Suprapubic skin (tissue), 4 donors: Measurements from ENCODE around the gene OSGEPL1. TPM values are rescaled to one million over a fixed set of nuclear protein-coding genes. Genes with fewer than 3 reads are reported as not detected.
"Not testable (repeated sequence)": the region's sequence is repeated elsewhere in the genome, so short reads cannot be mapped to it uniquely, and the experiment has no call there.

Experiments
- DNase-seq, 2 donors: peaks; one replicate each; pipeline ENCODE4 v3.0.0-alpha.2; 2019; ENCODE audit warnings: low spot score in 2 of 2
- H3K27ac ChIP-seq: fragments of 200-600 bp; sonication (generic); one replicate; pipeline ENCODE4 v1.5.1; 2019
- H3K27me3 ChIP-seq: fragments of 200-600 bp; sonication (generic); one replicate; pipeline ENCODE4 v1.5.1; 2019
- H3K36me3 ChIP-seq: fragments of 200-600 bp; sonication (generic); one replicate; pipeline ENCODE4 v1.5.1; 2019
- H3K4me1 ChIP-seq: fragments of 200-600 bp; sonication (generic); one replicate; pipeline ENCODE4 v1.5.1; 2019
- H3K4me3 ChIP-seq: fragments of 200-600 bp; sonication (generic); one replicate; pipeline ENCODE4 v1.5.1; 2019; ENCODE audit warnings: mild to moderate bottlenecking
- H3K9me3 ChIP-seq: fragments of 200-600 bp; sonication (generic); one replicate; pipeline ENCODE4 v1.5.1; 2019
- EP300 ChIP-seq: sonication (generic); formaldehyde crosslinking; IDR thresholded peaks from one replicate; pipeline ENCODE4 v1.6.1; 2017; ENCODE audit warnings: antibody characterized with exemption
- POLR2A ChIP-seq, 2 donors: fragments of 450-650 bp; IDR thresholded peaks; one replicate each; pipeline ENCODE4 v1.6.1; 2017; ENCODE audit warnings: antibody characterized with exemption in 2 of 2, mild to moderate bottlenecking in 2 of 2, moderate library complexity in 2 of 2
- POLR2AphosphoS5 ChIP-seq, 3 donors: sonication (generic); formaldehyde crosslinking; IDR thresholded peaks; one replicate each; pipeline ENCODE4 v1.6.1; 2017; ENCODE audit warnings: antibody characterized with exemption in 3 of 3
- WGBS: methylation state at CpG from one replicate; pipeline ENCODE4 v1.1.5; 2018; 5-methylcytosine and 5-hydroxymethylcytosine counted together
- total RNA-seq, 4 donors: library from RNA; depleted of rRNA; stranded (reverse); fragments of >200 nt; gene quantifications; one replicate each; pipeline ENCODE4 v1.1.0, GENCODE V29; 2016
- TF ChIP-seq, protein P1 (sequence below), 2 donors: fragments of 200-600 bp in 1 of 2; fragments of 450-650 bp in 1 of 2; sonication (generic) in 1 of 2; IDR thresholded peaks; one replicate each; pipeline ENCODE4 v1.5.1; 2016 to 2019; ENCODE audit warnings: antibody characterized with exemption in 2 of 2, mild to moderate bottlenecking in 1 of 2, moderate library complexity in 1 of 2

The OSGEPL1 gene
- total RNA-seq, 4 donors from 2014 or later: 3.1 to 14.3 (median 8.9) TPM

- DNase-seq: no peak
- Histone ChIP-seq H3K27me3 (no peaks in the 10 kb centered on the region), H3K4me1 (peaks cover 22% of the 10 kb centered on the region), H3K4me3 (peak overlapping the region; percentile 84), H3K9me3 (no peaks in the 10 kb centered on the region), H3K36me3 (peaks cover 16% of the 10 kb centered on the region), H3K27ac (peak overlapping the region; percentile 89)
- TF ChIP-seq EP300: no peak
- TF ChIP-seq POLR2AphosphoS5 (IDR thresholded peaks at IDR 0.05): no peak
- TF ChIP-seq, protein P1, sequence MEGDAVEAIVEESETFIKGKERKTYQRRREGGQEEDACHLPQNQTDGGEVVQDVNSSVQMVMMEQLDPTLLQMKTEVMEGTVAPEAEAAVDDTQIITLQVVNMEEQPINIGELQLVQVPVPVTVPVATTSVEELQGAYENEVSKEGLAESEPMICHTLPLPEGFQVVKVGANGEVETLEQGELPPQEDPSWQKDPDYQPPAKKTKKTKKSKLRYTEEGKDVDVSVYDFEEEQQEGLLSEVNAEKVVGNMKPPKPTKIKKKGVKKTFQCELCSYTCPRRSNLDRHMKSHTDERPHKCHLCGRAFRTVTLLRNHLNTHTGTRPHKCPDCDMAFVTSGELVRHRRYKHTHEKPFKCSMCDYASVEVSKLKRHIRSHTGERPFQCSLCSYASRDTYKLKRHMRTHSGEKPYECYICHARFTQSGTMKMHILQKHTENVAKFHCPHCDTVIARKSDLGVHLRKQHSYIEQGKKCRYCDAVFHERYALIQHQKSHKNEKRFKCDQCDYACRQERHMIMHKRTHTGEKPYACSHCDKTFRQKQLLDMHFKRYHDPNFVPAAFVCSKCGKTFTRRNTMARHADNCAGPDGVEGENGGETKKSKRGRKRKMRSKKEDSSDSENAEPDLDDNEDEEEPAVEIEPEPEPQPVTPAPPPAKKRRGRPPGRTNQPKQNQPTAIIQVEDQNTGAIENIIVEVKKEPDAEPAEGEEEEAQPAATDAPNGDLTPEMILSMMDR (IDR thresholded peaks at IDR 0.05): no peak
- WGBS: 2% methylated on average over 7 of the region's 7 CpGs
Observed at GRCh38 chr2:189762229-189762550, 402 bp downstream of the OSGEPL1 start.

GRCh38 chr2:189760154-189760553 is 2.4 kb downstream of the OSGEPL1 start:
- not testable (repeated sequence) for H3K27ac ChIP-seq, H3K9me3 ChIP-seq, H3K4me3 ChIP-seq, DNase-seq, H3K27me3 ChIP-seq, H3K36me3 ChIP-seq
- WGBS: 93% methylated on average over 18 of the region's 19 CpGs
- peaks cover 22% of the 10 kb centered on the region for H3K4me1 ChIP-seq

- no peak for TF ChIP-seq EP300
- TF ChIP-seq, protein P1 (IDR thresholded peaks at IDR 0.05): no peak
- no peak for TF ChIP-seq POLR2A (IDR thresholded peaks at IDR 0.05)
- no peak for TF ChIP-seq POLR2AphosphoS5 (IDR thresholded peaks at IDR 0.05)
- Histone ChIP-seq H3K4me3 (no peak overlapping the region), H3K27me3 (no peaks in the 10 kb centered on the region), H3K9me3 (no peaks in the 10 kb centered on the region), H3K27ac (no peak overlapping the region), H3K4me1 (peaks cover 5% of the 10 kb centered on the region), H3K36me3 (peaks cover 28% of the 10 kb centered on the region)
- 83% methylated on average over 2 of the region's 2 CpGs for WGBS
- DNase-seq: no peak
Observed at GRCh38 chr2:189756311-189756952, 6.2 kb downstream of the OSGEPL1 start.

- H3K36me3 ChIP-seq: peaks cover 49% of the 10 kb centered on the region
- no peak for DNase-seq
- H3K9me3 ChIP-seq: no peaks in the 10 kb centered on the region
- no peaks in the 10 kb centered on the region for H3K27me3 ChIP-seq
- H3K4me1 ChIP-seq: no peaks in the 10 kb centered on the region
- WGBS: 84% methylated on average over 10 of the region's 10 CpGs
- no peak overlapping the region for H3K4me3 ChIP-seq
- TF ChIP-seq, protein P1 (IDR thresholded peaks at IDR 0.05): peak; percentile 24 to 37
- no peak for TF ChIP-seq POLR2A (IDR thresholded peaks at IDR 0.05)
- H3K27ac ChIP-seq: no peak overlapping the region
Observed at GRCh38 chr2:189751080-189751658, 11.4 kb downstream of the OSGEPL1 start.

DNA sequence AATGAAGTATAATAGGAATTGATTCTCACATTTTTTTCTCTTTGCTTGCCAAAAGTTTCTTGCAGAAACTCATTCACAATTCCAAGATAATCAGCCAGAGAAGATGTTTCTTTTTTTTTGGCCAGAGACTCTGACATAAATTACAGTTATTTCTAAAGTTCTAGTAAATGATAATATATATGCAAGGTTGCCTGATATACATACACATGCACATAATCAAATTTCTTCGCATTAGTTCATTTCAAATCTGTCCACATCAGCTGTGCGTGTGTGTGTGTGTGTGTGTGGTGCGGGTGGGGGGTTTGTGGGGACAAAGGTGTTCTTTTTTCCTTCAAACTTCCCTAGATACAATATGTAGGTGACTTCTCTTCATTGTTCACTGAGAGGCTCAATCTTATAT is 33.2 kb downstream of the OSGEPL1 start:
- Histone ChIP-seq H3K27me3 (no peaks in the 10 kb centered on the region), H3K9me3 (no peaks in the 10 kb centered on the region), H3K36me3 (peaks cover 7% of the 10 kb centered on the region), H3K27ac (no peak overlapping the region), H3K4me3 (no peak overlapping the region), H3K4me1 (no peaks in the 10 kb centered on the region)
- DNase-seq: no peak
- TF ChIP-seq EP300 (no peak), POLR2A (IDR thresholded peaks at IDR 0.05) (no peak), POLR2AphosphoS5 (IDR thresholded peaks at IDR 0.05) (no peak)
- TF ChIP-seq, protein P1 (IDR thresholded peaks at IDR 0.05): no peak
- 78% methylated on average over 3 of the region's 3 CpGs for WGBS

DNA sequence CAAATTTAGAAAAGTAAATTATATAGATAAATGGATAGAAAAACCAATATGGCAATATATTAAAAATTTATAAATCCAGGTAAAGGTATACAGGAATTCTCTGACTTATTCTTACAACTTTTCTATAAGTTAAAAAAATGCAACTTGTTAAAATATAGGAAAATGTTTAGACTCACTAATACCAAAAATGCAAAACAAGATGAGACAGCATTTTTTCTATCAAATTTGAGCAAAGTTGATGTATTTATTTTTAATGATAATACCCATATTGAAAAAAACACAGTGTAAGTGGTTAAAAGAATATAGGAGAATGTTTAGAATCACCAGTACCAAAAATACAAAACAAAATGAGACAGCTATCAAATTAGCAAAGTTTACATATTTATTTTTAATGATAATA is 35.7 kb downstream of the OSGEPL1 start:
- no peak overlapping the region for H3K4me3 ChIP-seq
- H3K4me1 ChIP-seq: no peaks in the 10 kb centered on the region
- H3K27ac ChIP-seq: no peak overlapping the region
- H3K9me3 ChIP-seq: no peaks in the 10 kb centered on the region
- no peak for TF ChIP-seq POLR2AphosphoS5 (IDR thresholded peaks at IDR 0.05)
- TF ChIP-seq EP300: no peak
- TF ChIP-seq POLR2A (IDR thresholded peaks at IDR 0.05): no peak
- TF ChIP-seq, protein P1 (IDR thresholded peaks at IDR 0.05): no peak
- H3K36me3 ChIP-seq: peaks cover 7% of the 10 kb centered on the region
- H3K27me3 ChIP-seq: no peaks in the 10 kb centered on the region
- DNase-seq: no peak
